ENCODE measurements around the gene VEGFB.
"Not testable (repeated sequence)": the region's sequence is repeated elsewhere in the genome, so short reads cannot be mapped to it uniquely, and the experiment has no call there.

The VEGFB gene

GRCh38 chr11:64232182-64232966 lies 2.0 kb upstream of the VEGFB start:
- DNase-seq (ENCODE audit: low spot score): no peak

GRCh38 chr11:64232967-64233315 lies 1.4 kb upstream of the VEGFB start:
- no peak for DNase-seq (ENCODE audit: low spot score)

- peak; percentile 74 for DNase-seq (ENCODE audit: low spot score)
These were observed 429 bp downstream of the VEGFB start for GRCh38 chr11:64234647-64235379.

- DNase-seq (ENCODE audit: low spot score): no peak
These were observed 1.2 kb downstream of the VEGFB start for GRCh38 chr11:64235437-64236161.

- no peak for DNase-seq (ENCODE audit: low spot score)
These were observed 3.1 kb downstream of the VEGFB start for GRCh38 chr11:64237484-64237951.

GRCh38 chr11:64238076-64238475 lies 3.7 kb downstream of the VEGFB start:
- no peak for DNase-seq (ENCODE audit: low spot score)

GRCh38 chr11:64238999-64239398 lies 4.6 kb downstream of the VEGFB start:
- DNase-seq (ENCODE audit: low spot score): no peak

- no peak for DNase-seq (ENCODE audit: low spot score)
These were observed 5.5 kb downstream of the VEGFB start for GRCh38 chr11:64239662-64240434.

GRCh38 chr11:64240435-64241240 lies 6.3 kb downstream of the VEGFB start, which contains the start of gene FKBP2:
FKBP2 (plus strand) TSS chr11:64241095; CDS start chr11:64242388, 1,293 bp downstream.
- DNase-seq (ENCODE audit: low spot score): peak; percentile 99

GRCh38 chr11:64241241-64241490 lies 6.8 kb downstream of the VEGFB start:
- no peak for DNase-seq (ENCODE audit: low spot score)

- peak; percentile 98 for DNase-seq (ENCODE audit: low spot score)
These were observed 7.3 kb downstream of the VEGFB start for GRCh38 chr11:64241491-64242374.

- DNase-seq (ENCODE audit: low spot score): no peak
These were observed 9.0 kb downstream of the VEGFB start for GRCh38 chr11:64243236-64243854.

- DNase-seq (ENCODE audit: low spot score): no peak
These were observed 9.7 kb downstream of the VEGFB start for GRCh38 chr11:64244107-64244506.

GRCh38 chr11:64244966-64245365 lies 10.6 kb downstream of the VEGFB start:
- no peak for DNase-seq (ENCODE audit: low spot score)

- DNase-seq (ENCODE audit: low spot score): peak; percentile 26
These were observed 11.0 kb downstream of the VEGFB start for GRCh38 chr11:64245401-64245796.

GRCh38 chr11:64245797-64246620 lies 11.6 kb downstream of the VEGFB start:
- peak; percentile 87 for DNase-seq (ENCODE audit: low spot score)

GRCh38 chr11:64246621-64246870 lies 12.2 kb downstream of the VEGFB start:
- not testable (repeated sequence) for DNase-seq (ENCODE audit: low spot score)

- DNase-seq (ENCODE audit: low spot score): peak; percentile 94
These were observed 12.7 kb downstream of the VEGFB start, which contains the start of gene PPP1R14B for GRCh38 chr11:64246871-64247728. PPP1R14B (minus strand) TSS chr11:64246943; CDS start chr11:64246673, 270 bp downstream.
